OCI-LY1 (cell line): ENCODE results near the gene C20orf96.

ENCODE experiments used
- H2AFZ ChIP-seq: fragments of 200-600 bp; sonication (generic), shearing (Covaris generic); 2 replicates; pipeline ENCODE4 v1.6.0; 2014; ENCODE audit warnings: antibody characterized with exemption, mild to moderate bottlenecking, low read length
- H3F3A ChIP-seq: fragments of 200-600 bp; sonication (generic), shearing (Covaris generic); 2 replicates; pipeline ENCODE4 v1.6.0; 2014; ENCODE audit warnings: mild to moderate bottlenecking, antibody characterized with exemption, low read length, moderate library complexity; ENCODE audit not compliant: insufficient read depth
- H3K27ac ChIP-seq: fragments of 200-600 bp; sonication (generic); 2 replicates; pipeline ENCODE4 v1.5.1; 2014; ENCODE audit warnings: low read length, mixed run types, mild to moderate bottlenecking, low read depth; ENCODE audit not compliant: poor library complexity, severe bottlenecking
- H3K27me3 ChIP-seq: fragments of 200-600 bp; sonication (generic); 2 replicates; pipeline ENCODE4 v1.6.0; 2014; ENCODE audit warnings: antibody characterized with exemption, mild to moderate bottlenecking, low read length, moderate library complexity; ENCODE audit not compliant: insufficient read depth
- H3K36me3 ChIP-seq: fragments of 200-600 bp; sonication (generic); 2 replicates; pipeline ENCODE4 v1.6.1; 2014; ENCODE audit warnings: mild to moderate bottlenecking, antibody characterized with exemption, low read length, moderate library complexity, mixed read lengths; ENCODE audit not compliant: insufficient read depth
- H3K4me1 ChIP-seq: fragments of 200-600 bp; sonication (generic); 2 replicates; pipeline ENCODE4 v1.5.1; 2014; ENCODE audit warnings: mild to moderate bottlenecking, low read length, moderate library complexity; ENCODE audit not compliant: insufficient read depth, severe bottlenecking
- H3K4me2 ChIP-seq: fragments of 200-600 bp; sonication (generic), shearing (Covaris generic); 2 replicates; pipeline ENCODE4 v1.6.1; 2014; ENCODE audit warnings: low read length
- H3K4me3 ChIP-seq: fragments of 200-600 bp; sonication (generic); 2 replicates; pipeline ENCODE4 v1.5.1; 2014; ENCODE audit warnings: low read length, low read depth, mild to moderate bottlenecking, mixed read lengths; ENCODE audit not compliant: poor library complexity, severe bottlenecking
- H3K79me2 ChIP-seq: fragments of 200-600 bp; shearing (Covaris generic); 2 replicates; pipeline ENCODE4 v1.6.1; 2016; ENCODE audit warnings: mixed run types, low read length, mixed read lengths; ENCODE audit not compliant: insufficient read depth
- H3K9ac ChIP-seq: fragments of 200-600 bp; sonication (generic), shearing (Covaris generic); 2 replicates; pipeline ENCODE4 v1.6.1; 2014; ENCODE audit warnings: mild to moderate bottlenecking, low read length, mixed read lengths
- H3K9me2 ChIP-seq: fragments of 200-600 bp; sonication (generic), shearing (Covaris generic); 2 replicates; pipeline ENCODE4 v1.6.1; 2014; ENCODE audit warnings: low read depth, mild to moderate bottlenecking, low read length, mixed read lengths
- H3K9me3 ChIP-seq: fragments of 200-600 bp; shearing (Covaris generic); 2 replicates; pipeline ENCODE4 v1.6.1; 2014; ENCODE audit warnings: low read length, mixed read lengths
- H4K20me1 ChIP-seq: fragments of 200-600 bp; sonication (generic), shearing (Covaris generic); 2 replicates; pipeline ENCODE4 v1.6.0; 2016; ENCODE audit warnings: mild to moderate bottlenecking, low read length; ENCODE audit not compliant: insufficient read depth
- EZH2 ChIP-seq: fragments of 200-600 bp; sonication (generic), shearing (Covaris generic); IDR thresholded peaks from 2 replicates; pipeline ENCODE4 v1.8.0; 2017; ENCODE audit warnings: borderline replicate concordance, mixed run types, mild to moderate bottlenecking, antibody characterized with exemption, low read length, moderate library complexity, mixed read lengths
- TF ChIP-seq, protein P1 (sequence below): fragments of 200-600 bp; sonication (generic), shearing (Covaris generic); IDR thresholded peaks from 2 replicates; pipeline ENCODE4 v1.5.1; 2017; ENCODE audit warnings: mild to moderate bottlenecking, antibody characterized with exemption, low read length, moderate library complexity, mixed read lengths

Gene C20orf96

GRCh38 chr20:288956-289692, 1.4 kb downstream of the C20orf96 start:
- H3K4me3 ChIP-seq, result peak overlapping the region; percentile 77

GRCh38 chr20:286508-286907, 4.0 kb downstream of the C20orf96 start:
- H3K9ac ChIP-seq, result no peak overlapping the region
- no peaks in the 10 kb centered on the region for H3K27me3 ChIP-seq
- H3F3A ChIP-seq, result no peaks in the 10 kb centered on the region
- H3K27ac ChIP-seq, result no peak overlapping the region
- H3K4me1 ChIP-seq, result peaks cover 23% of the 10 kb centered on the region
- H3K79me2 ChIP-seq, result no peaks in the 10 kb centered on the region
- H3K36me3 ChIP-seq, result no peaks in the 10 kb centered on the region
- H3K9me3 ChIP-seq, result no peaks in the 10 kb centered on the region
- no peaks in the 10 kb centered on the region for H3K9me2 ChIP-seq
- H3K4me3 ChIP-seq, result no peak overlapping the region
- H3K4me2 ChIP-seq, result no peak overlapping the region
- TF ChIP-seq, protein P1, sequence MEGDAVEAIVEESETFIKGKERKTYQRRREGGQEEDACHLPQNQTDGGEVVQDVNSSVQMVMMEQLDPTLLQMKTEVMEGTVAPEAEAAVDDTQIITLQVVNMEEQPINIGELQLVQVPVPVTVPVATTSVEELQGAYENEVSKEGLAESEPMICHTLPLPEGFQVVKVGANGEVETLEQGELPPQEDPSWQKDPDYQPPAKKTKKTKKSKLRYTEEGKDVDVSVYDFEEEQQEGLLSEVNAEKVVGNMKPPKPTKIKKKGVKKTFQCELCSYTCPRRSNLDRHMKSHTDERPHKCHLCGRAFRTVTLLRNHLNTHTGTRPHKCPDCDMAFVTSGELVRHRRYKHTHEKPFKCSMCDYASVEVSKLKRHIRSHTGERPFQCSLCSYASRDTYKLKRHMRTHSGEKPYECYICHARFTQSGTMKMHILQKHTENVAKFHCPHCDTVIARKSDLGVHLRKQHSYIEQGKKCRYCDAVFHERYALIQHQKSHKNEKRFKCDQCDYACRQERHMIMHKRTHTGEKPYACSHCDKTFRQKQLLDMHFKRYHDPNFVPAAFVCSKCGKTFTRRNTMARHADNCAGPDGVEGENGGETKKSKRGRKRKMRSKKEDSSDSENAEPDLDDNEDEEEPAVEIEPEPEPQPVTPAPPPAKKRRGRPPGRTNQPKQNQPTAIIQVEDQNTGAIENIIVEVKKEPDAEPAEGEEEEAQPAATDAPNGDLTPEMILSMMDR, result no peak
- no peak for TF ChIP-seq EZH2
- no peaks in the 10 kb centered on the region for H4K20me1 ChIP-seq
- H2AFZ ChIP-seq, result no peak overlapping the region

More at GRCh38 chr20:288956-289692, 1.4 kb downstream of the C20orf96 start:
- TF ChIP-seq, protein P1, result no peak
- no peak for TF ChIP-seq EZH2
- Histone ChIP-seq H2AFZ (no peak overlapping the region), H3K9ac (peak overlapping the region; percentile 90), H3K9me3 (no peaks in the 10 kb centered on the region), H3K4me2 (peak overlapping the region; percentile 99), H3K27me3 (no peaks in the 10 kb centered on the region), H3K79me2 (no peaks in the 10 kb centered on the region), H3K27ac (no peak overlapping the region), H3F3A (no peaks in the 10 kb centered on the region), H3K4me1 (peaks cover 23% of the 10 kb centered on the region), H3K36me3 (no peaks in the 10 kb centered on the region), H3K9me2 (no peaks in the 10 kb centered on the region), H4K20me1 (no peaks in the 10 kb centered on the region)

DNA sequence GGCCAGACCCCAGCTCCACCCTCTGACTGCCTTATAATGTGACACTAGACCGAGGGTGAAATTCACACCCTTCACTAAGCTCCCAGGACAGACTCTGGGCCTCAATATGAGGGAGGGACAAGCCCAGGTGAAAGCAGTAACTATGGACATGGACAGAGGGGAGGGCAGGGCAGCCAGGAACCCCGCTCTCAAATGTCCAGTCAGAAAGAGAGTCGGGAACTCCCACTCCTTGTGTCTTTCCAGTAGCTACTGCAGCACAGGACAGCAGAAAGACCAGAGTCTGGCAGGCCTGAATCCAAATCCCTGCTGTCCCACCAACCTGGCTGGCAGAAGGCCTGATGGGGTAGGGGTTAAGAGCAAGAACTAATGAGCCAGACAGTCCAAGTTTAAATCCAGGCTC, 6.4 kb downstream of the C20orf96 start:
- H3K36me3 ChIP-seq, result no peaks in the 10 kb centered on the region

More for the DNA sequence above, 6.4 kb downstream of the C20orf96 start:
- no peak overlapping the region for H3K9ac ChIP-seq
- H3F3A ChIP-seq, result no peaks in the 10 kb centered on the region
- no peak overlapping the region for H3K4me3 ChIP-seq
- TF ChIP-seq, protein P1, result no peak
- no peak for TF ChIP-seq EZH2
- no peaks in the 10 kb centered on the region for H3K79me2 ChIP-seq
- no peaks in the 10 kb centered on the region for H4K20me1 ChIP-seq
- H3K9me2 ChIP-seq, result no peaks in the 10 kb centered on the region
- no peak overlapping the region for H2AFZ ChIP-seq
- peaks cover 1% of the 10 kb centered on the region for H3K4me1 ChIP-seq
- no peak overlapping the region for H3K4me2 ChIP-seq
- H3K27me3 ChIP-seq, result no peaks in the 10 kb centered on the region
- H3K9me3 ChIP-seq, result no peaks in the 10 kb centered on the region
- no peak overlapping the region for H3K27ac ChIP-seq
